Psoas muscle (tissue), 8 donors: Measurements from ENCODE around the gene RPL23. TPM values are rescaled to one million over a fixed set of nuclear protein-coding genes. Genes with fewer than 3 reads are reported as not detected.

ENCODE experiments used
- ATAC-seq, 4 donors: fragments of 200-7000 bp; cut with Tn5 transposase; one replicate each; pipeline ENCODE4 v1.9.1; 2020; ENCODE audit warnings: moderate library complexity in 3 of 4, mild to moderate bottlenecking in 2 of 4
- DNase-seq, 2 donors: peaks; one replicate each; pipeline ENCODE4 v3.0.0-alpha.2; 2020
- H3K27ac ChIP-seq: fragments of 200-600 bp; one replicate; pipeline ENCODE4 v1.8.0; 2022
- H3K27me3 ChIP-seq, 3 donors: fragments of 200-600 bp in 1 of 3; one replicate each; pipeline versions ENCODE4 v1.6.1 to v1.8.0; 2013 to 2022; ENCODE audit warnings: low read length in 2 of 3, mild to moderate bottlenecking in 2 of 3, moderate library complexity in 1 of 3; ENCODE audit not compliant: insufficient read depth in 3 of 3
- H3K36me3 ChIP-seq, 2 donors: fragments of 200-600 bp in 1 of 2; one replicate each; pipeline versions ENCODE4 v1.6.1 to v1.8.0; 2013 to 2022; ENCODE audit warnings: low read depth in 1 of 2, mild to moderate bottlenecking in 1 of 2, moderate library complexity in 1 of 2; ENCODE audit not compliant: insufficient read depth in 1 of 2
- H3K4me1 ChIP-seq: fragments of 200-600 bp; one replicate; pipeline ENCODE4 v1.8.0; 2022
- H3K4me3 ChIP-seq: fragments of 200-600 bp; one replicate; pipeline ENCODE4 v1.8.0; 2022; ENCODE audit warnings: mild to moderate bottlenecking
- H3K9me3 ChIP-seq: fragments of 200-600 bp; one replicate; pipeline ENCODE4 v1.8.0; 2022
- WGBS, 3 donors: extraction: QIAGEN DNeasy Blood & Tissue Kit; methylation state at CpG; one replicate each; pipeline versions ENCODE4 v1.1.6 to v1.1.7; 2013; 5-methylcytosine and 5-hydroxymethylcytosine counted together
- intact Hi-C, 2 donors: fragments of 100-400 bp; cut with DNase I; formaldehyde crosslinking; loops; one replicate each; pipeline versions ENCODE4 v1.11.0 to v1.14.2; 2022
- polyA plus RNA-seq, 3 donors: library from polyadenylated mRNA; stranded (reverse); fragments of 200-250 nt; gene quantifications; one replicate each; pipeline ENCODE4 v1.2.3, GENCODE V29; 2013
- total RNA-seq, 4 donors: library from RNA; stranded (reverse); fragmentation: NEBNext Ultra II Directional in 2 of 4; extraction: Animal tissue kit (Norgen Biotek cat#: 25700) in 2 of 4; gene quantifications; one replicate each; pipeline versions ENCODE4 v1.2.1 to v1.2.4, GENCODE V29; 2021 to 2023
- TF ChIP-seq, protein P1 (sequence below): fragments of 200-600 bp; IDR thresholded peaks from one replicate; pipeline ENCODE4 v1.8.0; 2022; ENCODE audit warnings: antibody characterized with exemption
- donor health status: healthy with polysubstance abuse.
- donor health status: DM: no; HTN: no; CAD: no; lungs with moderate emphysema.
- donor health status: Bipolar disorder and iron deficiency.
- donor health status: healthy.
- donor health status: DM: yes; HTN: yes; CAD: no.
- donor health status: DM: no; HTN: no; CAD: no.
- donor health status: DM: no; HTN: no; CAD: no.
- donor health status: DM: yes; HTN: yes; CAD: no.

The RPL23 gene
- total and polyA plus RNA-seq, 7 donors, result 816 to 2,332 (median 1,006) TPM

DNA sequence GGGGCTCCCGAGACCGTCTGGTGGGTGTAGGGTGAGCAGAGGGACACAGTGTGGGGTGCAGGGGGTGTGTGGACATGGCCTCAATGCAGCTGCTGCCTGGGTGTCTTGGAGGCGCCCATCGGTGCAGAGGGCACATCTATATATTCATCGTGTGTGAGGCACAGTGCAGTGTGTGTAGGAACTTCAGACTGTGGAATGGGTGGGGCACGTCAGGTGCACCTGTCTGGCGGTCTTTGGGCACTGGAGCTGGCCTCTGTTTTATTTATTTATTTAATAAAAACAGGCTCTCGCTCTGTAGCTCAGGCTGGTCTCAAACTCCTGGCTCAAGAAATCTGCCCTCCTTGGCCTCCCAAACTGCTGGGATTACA lies 33.1 kb upstream of the RPL23 start:
- no peak for DNase-seq
- 65 to 72% (median 69%) methylated on average over 8 of the region's 8 CpGs for WGBS, 3 donors
- H3K9me3 ChIP-seq, result no peaks in the 10 kb centered on the region
- intact Hi-C loops, result no loop called here
- H3K36me3 ChIP-seq, result peaks cover 0 to 39% of the 10 kb centered on the region in 2 donors
- no peaks in the 10 kb centered on the region for H3K27me3 ChIP-seq
- peaks cover 19% of the 10 kb centered on the region for H3K4me1 ChIP-seq
- ATAC-seq, result no peak
- H3K4me3 ChIP-seq, result no peak overlapping the region
- TF ChIP-seq, protein P1, sequence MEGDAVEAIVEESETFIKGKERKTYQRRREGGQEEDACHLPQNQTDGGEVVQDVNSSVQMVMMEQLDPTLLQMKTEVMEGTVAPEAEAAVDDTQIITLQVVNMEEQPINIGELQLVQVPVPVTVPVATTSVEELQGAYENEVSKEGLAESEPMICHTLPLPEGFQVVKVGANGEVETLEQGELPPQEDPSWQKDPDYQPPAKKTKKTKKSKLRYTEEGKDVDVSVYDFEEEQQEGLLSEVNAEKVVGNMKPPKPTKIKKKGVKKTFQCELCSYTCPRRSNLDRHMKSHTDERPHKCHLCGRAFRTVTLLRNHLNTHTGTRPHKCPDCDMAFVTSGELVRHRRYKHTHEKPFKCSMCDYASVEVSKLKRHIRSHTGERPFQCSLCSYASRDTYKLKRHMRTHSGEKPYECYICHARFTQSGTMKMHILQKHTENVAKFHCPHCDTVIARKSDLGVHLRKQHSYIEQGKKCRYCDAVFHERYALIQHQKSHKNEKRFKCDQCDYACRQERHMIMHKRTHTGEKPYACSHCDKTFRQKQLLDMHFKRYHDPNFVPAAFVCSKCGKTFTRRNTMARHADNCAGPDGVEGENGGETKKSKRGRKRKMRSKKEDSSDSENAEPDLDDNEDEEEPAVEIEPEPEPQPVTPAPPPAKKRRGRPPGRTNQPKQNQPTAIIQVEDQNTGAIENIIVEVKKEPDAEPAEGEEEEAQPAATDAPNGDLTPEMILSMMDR, result no peak
- H3K27ac ChIP-seq, result no peak overlapping the region

DNA sequence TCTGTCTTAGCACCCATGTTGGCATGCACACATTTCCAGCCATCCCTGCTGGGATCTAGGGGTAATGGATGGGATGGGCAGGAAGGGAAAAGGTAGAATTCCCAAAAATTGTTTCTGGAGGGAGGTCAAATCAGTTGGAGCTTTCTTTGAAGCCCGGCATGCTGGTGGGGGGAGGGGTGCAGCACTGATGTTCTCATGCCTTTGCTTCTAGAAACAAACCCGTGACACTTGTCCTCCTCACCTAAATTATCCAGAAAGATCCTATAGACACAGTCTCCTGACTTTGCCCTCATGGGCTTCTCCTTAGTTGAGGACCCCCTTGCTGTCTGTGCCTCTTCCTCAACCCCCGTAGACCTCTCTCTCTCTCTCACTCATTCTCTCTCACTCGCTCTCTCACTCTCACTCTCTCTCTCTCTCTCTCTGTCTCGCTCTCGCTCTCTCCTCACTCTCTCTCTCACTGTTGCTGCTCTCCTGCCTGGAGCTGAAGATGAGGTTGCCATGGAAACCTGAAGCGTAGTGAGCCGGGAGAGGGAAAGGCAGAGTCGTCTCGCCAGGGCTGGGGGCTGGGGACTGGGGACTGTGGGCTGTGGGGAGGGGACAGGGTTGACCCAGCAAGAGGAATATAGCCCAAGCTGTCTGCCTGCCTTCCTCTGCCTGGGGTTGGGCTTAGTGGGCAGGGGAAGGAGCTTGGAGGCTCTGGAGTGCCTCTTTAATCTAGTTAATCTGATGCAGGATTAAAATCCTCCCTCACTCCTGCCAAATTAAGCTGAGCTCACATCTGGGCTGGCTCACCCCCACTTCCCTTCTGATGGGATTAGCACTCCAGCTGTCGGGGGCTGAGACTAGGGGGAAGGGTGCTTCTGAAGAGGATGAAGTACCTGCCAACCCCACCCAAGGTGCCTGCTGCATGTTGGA lies 32.5 kb upstream of the RPL23 start:
- peaks cover 25% of the 10 kb centered on the region for H3K4me1 ChIP-seq
- H3K27ac ChIP-seq, result no peak overlapping the region
- H3K9me3 ChIP-seq, result no peaks in the 10 kb centered on the region
- H3K27me3 ChIP-seq, result no peaks in the 10 kb centered on the region
- no peak for ATAC-seq
- 57 to 60% (median 59%) methylated on average over 11 of the region's 11 CpGs for WGBS, 3 donors
- peaks cover 0 to 35% of the 10 kb centered on the region in 2 donors for H3K36me3 ChIP-seq
- no peak overlapping the region for H3K4me3 ChIP-seq
- intact Hi-C loops, result no loop called here
- TF ChIP-seq, protein P1, result no peak
- no peak for DNase-seq

DNA sequence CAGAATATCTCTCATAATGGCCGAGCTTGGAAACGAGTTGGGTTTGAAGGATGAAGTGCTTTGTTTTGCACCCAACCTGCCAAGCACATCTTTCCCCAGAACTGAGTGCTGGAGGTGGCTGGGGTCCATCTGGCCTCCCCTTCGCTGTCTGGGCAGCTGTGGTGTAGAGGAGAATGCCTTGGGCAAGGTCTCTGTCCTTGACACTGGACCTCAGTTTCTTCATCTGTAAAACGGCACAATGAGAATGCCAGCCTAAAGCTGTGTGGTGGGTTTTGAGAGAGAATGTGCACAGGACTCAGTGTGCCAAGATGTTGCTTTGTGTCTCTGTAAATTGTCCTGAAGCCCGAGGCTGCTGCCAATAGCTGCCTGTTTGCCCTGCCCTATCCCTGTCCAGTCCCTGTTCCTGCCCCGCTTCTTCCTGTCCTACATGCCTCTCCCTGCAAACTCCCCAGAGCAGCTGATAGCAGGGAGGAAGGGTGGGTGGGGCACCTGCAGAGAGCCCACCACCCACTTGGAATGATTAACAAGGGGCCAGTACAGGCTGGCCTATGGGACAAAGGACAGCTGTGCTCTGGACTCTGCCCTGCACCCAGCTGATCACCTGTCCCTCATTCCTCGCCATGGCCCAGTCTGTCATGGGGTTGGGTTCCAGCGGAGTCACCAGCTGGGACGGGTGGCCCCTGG lies 31.7 kb upstream of the RPL23 start:
- no peak for DNase-seq
- no peak for ATAC-seq
- no peak overlapping the region for H3K4me3 ChIP-seq
- WGBS, 3 donors, result 53 to 73% (median 56%) methylated on average over 9 of the region's 9 CpGs
- H3K4me1 ChIP-seq, result peaks cover 32% of the 10 kb centered on the region
- TF ChIP-seq, protein P1, result no peak
- H3K36me3 ChIP-seq, result peaks cover 0 to 31% of the 10 kb centered on the region in 2 donors
- H3K27ac ChIP-seq, result no peak overlapping the region
- no peaks in the 10 kb centered on the region for H3K27me3 ChIP-seq
- intact Hi-C loops, result no loop called here
- no peaks in the 10 kb centered on the region for H3K9me3 ChIP-seq

DNA sequence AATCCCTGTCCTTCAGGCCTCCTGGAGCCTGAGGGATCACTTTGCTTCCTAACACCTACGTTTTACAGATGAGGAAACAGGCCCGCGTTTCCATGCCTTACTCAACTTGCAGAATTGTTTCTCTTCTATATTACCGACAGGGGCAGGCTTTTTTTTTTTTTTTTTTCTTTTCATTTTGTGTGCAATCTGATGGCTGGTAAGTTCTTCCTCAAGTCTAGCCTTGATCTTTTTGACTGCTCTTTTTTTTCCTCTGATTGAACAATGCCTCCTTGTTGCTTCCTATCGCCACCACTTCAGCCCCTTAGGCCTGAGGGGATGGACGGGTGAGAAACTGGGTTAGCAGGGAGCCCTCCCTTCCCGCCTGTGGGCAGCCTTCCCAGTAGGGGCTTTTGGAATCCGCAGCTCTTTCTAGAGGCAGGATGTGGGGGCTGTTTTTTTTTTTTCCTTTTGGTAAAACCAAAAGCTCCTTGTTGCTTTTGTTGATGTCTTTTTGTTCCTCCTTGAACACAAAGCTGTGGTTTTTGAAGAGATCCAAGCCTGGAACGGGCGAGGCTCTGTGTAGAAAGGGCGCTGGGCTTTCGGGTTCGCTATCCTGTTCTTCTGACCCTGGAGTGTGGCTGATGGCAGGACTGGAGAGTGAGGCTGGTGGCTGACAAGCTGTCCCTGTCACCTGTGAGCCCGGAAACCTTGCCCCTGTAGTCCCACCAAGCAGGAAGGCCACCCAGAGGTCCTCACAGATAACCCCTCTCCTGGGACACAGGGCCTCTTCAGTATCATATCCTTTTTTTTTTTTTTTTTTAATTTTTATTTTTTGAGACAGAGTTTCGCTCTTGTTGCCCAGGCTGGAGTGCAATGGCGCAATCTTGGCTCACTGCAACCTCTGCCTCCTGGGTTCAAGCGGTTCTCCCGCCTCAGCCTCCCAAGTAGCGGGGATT lies 30.3 kb upstream of the RPL23 start:
- peaks cover 0 to 24% of the 10 kb centered on the region in 2 donors for H3K36me3 ChIP-seq
- peaks cover 43% of the 10 kb centered on the region for H3K4me1 ChIP-seq
- WGBS, 3 donors, result 55 to 58% (median 57%) methylated on average over 19 of the region's 19 CpGs
- ATAC-seq, result no peak
- H3K27ac ChIP-seq, result peak overlapping the region; percentile 0
- TF ChIP-seq, protein P1, result no peak
- H3K27me3 ChIP-seq, result no peaks in the 10 kb centered on the region
- intact Hi-C loops, result no loop called here
- no peaks in the 10 kb centered on the region for H3K9me3 ChIP-seq
- no peak overlapping the region for H3K4me3 ChIP-seq
- DNase-seq, result no peak
